HG03342 (cell line): ENCODE measurements around the gene C5orf63.
"Not testable (repeated sequence)": the region's sequence is repeated elsewhere in the genome, so short reads cannot be mapped to it uniquely, and the experiment has no call there.

Source experiments
- ATAC-seq: cut with Tn5 transposase; IDR thresholded peaks from one replicate; pipeline ENCODE4 v1.9.1; 2021; ENCODE audit warnings: mild to moderate bottlenecking, moderate library complexity; ENCODE audit not compliant: unreplicated experiment

Gene C5orf63

GRCh38 chr5:127010362-127010761 lies 62.9 kb downstream of the C5orf63 start:
- ATAC-seq, result no peak

DNA sequence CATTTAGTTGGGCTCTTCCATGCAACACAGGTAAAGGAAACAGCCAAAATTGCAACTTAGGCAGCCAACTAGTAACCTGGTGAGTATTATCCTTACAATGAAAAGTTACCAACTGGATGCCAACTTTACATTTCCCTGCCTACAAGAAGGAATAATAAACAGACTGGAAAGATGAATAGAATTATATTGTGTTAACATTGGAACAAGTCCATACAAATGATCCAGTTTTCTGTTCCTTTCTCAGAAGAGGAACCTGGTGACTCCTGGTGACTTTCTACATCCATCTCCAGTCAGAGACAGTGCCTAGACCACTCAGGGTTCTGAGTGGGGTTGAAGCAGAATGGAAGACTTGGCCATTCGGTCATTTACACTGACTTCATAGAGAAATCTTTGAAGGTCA lies 63.5 kb downstream of the C5orf63 start:
- no peak for ATAC-seq

DNA sequence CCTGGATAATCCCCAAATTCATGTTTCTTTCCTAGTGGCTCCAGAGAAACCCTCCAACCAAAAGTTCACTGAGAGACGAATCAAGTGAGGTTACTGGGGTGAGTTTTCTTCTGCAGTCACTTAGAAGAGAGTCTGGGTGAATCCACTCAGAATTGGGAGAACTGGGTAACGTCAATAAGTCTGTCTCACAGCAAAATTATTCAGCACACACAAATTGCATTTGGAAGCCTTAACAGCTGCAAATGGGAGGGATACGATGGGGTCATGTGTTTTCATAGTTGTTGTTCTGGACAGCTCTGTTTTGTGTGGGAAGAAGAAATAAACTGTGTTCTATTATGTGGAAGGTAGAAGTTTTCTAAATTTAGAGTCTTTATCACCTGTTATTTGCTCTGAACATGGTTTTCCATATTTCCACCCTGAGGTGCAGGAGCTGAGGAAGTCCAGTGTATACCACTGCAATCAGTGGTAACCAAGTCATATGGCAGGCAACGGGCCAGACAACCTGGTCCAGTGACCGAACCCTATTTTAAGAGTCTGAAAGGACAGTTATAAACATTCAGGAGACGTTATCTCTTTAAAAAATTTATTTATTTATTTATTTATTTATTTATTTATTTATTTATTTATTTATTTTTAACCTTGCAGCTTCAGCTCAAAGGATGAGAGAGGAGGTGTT lies 64.9 kb downstream of the C5orf63 start:
- no peak for ATAC-seq

DNA sequence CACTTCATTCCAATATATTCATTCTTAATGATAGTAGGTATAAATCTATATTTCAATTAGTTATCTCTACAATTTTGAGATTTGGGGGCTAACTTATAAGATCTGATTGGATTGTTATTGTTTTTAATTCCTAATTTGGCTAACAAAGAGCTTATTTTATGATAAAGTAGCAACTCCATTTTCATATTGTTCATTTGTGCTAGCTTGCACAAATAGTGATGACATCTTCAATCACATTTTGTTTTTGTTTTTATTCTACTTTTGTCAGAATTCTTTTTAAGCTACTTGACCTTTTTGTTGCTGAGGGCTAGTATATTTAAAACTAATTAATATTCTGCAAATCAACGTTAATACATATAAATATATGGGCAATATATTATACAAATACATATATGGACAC lies 65.8 kb downstream of the C5orf63 start:
- no peak for ATAC-seq

- no peak for ATAC-seq
These were observed 66.6 kb downstream of the C5orf63 start for GRCh38 chr5:127006744-127007143.

GRCh38 chr5:127005282-127005681 lies 68.0 kb downstream of the C5orf63 start:
- not testable (repeated sequence) for ATAC-seq

DNA sequence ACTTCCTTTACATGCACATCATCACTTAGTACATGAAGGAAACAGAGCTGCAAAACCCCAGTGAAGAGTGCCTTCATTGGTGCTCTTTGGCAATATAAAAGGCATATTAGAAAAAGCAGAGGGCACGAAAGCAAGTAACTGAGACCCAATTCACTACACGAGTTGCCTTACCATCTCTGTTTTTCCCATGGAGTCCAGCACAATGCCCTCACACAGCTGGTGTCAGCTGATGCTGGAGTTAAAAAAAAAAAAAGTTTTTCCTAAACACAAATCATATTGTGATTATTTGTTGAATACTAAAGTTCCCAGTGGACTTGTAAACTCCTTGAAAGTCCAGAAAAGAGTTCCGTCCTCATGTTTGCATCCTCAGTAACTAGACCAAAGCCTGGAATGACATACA lies 68.6 kb downstream of the C5orf63 start:
- no peak for ATAC-seq

DNA sequence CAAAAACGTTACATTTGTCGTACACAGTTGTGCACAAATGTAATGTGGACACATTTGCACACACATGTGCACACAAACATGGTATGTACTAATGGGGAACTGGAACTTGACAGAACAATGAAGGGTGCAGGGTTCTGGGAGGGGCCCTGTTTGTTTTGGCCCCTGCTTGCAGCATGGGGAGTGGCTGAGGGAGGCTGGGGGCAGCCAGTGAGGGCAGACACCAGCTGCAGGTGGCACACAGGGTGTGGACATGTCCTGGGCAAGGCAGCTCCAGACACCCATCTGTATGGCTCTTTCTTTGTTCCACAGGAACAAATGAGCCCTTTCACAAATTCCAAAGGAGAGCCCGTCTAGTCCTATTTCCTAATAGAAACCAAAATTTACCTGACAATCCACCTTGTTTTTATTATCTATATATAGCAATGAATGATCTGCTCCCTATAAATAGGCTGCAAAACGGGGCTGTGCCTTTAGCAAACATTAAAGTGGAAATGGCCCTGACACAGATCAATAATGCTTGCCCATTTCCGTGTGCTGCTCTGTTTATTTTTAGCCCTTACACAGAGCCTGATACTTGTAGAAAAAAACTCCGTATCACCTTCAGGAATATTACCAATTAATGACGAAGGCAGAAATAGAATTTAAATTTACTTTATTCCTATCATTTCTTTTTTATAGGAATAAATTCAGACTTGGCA lies 69.4 kb downstream of the C5orf63 start:
- no peak for ATAC-seq

DNA sequence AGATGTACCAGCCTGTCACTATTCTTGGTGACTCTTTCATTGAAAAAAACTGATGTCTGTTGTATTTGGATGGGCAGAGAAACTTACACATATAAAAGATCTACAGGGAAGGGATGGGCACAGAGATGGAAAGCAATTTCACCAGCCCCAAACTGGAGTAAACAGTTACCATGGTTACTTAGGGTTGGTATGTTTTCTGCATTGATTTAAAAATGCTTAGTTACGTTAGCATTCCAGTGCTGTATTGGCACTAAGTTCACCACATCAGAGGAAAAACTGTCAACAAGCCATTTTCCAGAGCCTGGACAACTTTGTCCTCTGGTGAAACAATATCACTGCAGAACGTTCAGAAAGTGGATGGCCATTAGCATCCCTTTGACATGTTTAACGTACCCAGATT lies 70.9 kb downstream of the C5orf63 start:
- ATAC-seq, result no peak

GRCh38 chr5:127001621-127002296 lies 71.5 kb downstream of the C5orf63 start:
- ATAC-seq, result no peak
